ENCODE results near the gene KIAA1671. TPM values are rescaled to one million over a fixed set of nuclear protein-coding genes. Genes with fewer than 3 reads are reported as not detected.
"Not testable (repeated sequence)": the region's sequence is repeated elsewhere in the genome, so short reads cannot be mapped to it uniquely, and the experiment has no call there.

Gene KIAA1671
- total RNA-seq, 2 donors from 2014 or later = 26.2 to 27.4 TPM

GRCh38 chr22:25216230-25216629 lies 263.7 kb downstream of the KIAA1671 start:
- no peak for DNase-seq (ENCODE audit: low spot score)
- intact Hi-C loops (cut with DNase I) = no loop called here

- intact Hi-C loops (cut with DNase I) = no loop called here
- DNase-seq (ENCODE audit: low spot score) = no peak
Measured at GRCh38 chr22:25219211-25219689, 266.7 kb downstream of the KIAA1671 start, which contains the start of gene CRYBB2. TSS of gene CRYBB2 (plus strand) at chr22:25219639. CDS start at chr22:25221430, 1,791 bp downstream.

GRCh38 chr22:25219948-25220442 lies 267.5 kb downstream of the KIAA1671 start:
- no peak for DNase-seq (ENCODE audit: low spot score)
- intact Hi-C loops (cut with DNase I) = no loop called here

- no peak for DNase-seq (ENCODE audit: low spot score)
- intact Hi-C loops (cut with DNase I) = no loop called here
Measured at GRCh38 chr22:25221790-25222189, 269.3 kb downstream of the KIAA1671 start.

GRCh38 chr22:25223269-25223850 lies 270.8 kb downstream of the KIAA1671 start:
- DNase-seq (ENCODE audit: low spot score) = no peak
- intact Hi-C loops (cut with DNase I) = no loop called here

GRCh38 chr22:25228822-25229221 lies 276.3 kb downstream of the KIAA1671 start:
- intact Hi-C loops (cut with DNase I) = no loop called here
- no peak for DNase-seq (ENCODE audit: low spot score)

- DNase-seq (ENCODE audit: low spot score); intact Hi-C loops (cut with DNase I): not testable (repeated sequence)
Measured at GRCh38 chr22:25230760-25231159, 278.2 kb downstream of the KIAA1671 start.

GRCh38 chr22:25232301-25232700 lies 279.8 kb downstream of the KIAA1671 start:
- no peak for DNase-seq (ENCODE audit: low spot score)
- intact Hi-C loops (cut with DNase I) = no loop called here

- DNase-seq (ENCODE audit: low spot score); intact Hi-C loops (cut with DNase I): not testable (repeated sequence)
Measured at GRCh38 chr22:25233706-25234105, 281.2 kb downstream of the KIAA1671 start.

GRCh38 chr22:25235547-25236290 lies 283.2 kb downstream of the KIAA1671 start:
- intact Hi-C loops (cut with DNase I) = no loop called here
- DNase-seq (ENCODE audit: low spot score) = peak; percentile 87

- DNase-seq (ENCODE audit: low spot score) = no peak
- intact Hi-C loops (cut with DNase I) = no loop called here
Measured at GRCh38 chr22:25236417-25236816, 283.9 kb downstream of the KIAA1671 start.

- intact Hi-C loops (cut with DNase I) = no loop called here
- DNase-seq (ENCODE audit: low spot score) = no peak
Measured at GRCh38 chr22:25237503-25237902, 285.0 kb downstream of the KIAA1671 start.

- DNase-seq (ENCODE audit: low spot score); intact Hi-C loops (cut with DNase I): not testable (repeated sequence)
Measured at GRCh38 chr22:25238058-25238457, 285.5 kb downstream of the KIAA1671 start.

Other genes starting within 250 kb of the KIAA1671 start
- not detected for gene PIWIL3, start 178.0 kb upstream of the KIAA1671 start, total RNA-seq
- gene SGSM1, start 146.5 kb upstream of the KIAA1671 start, total RNA-seq = 1 to 10 TPM; 1.4 to 1.9 TPM
- gene LHFPL7, start 6.0 kb upstream of the KIAA1671 start, total RNA-seq = not detected
- not detected for gene CRYBB3, start 247.1 kb downstream of the KIAA1671 start, total RNA-seq